ENCODE data around the gene TMEM267.
"Not testable (repeated sequence)": the region's sequence is repeated elsewhere in the genome, so short reads cannot be mapped to it uniquely, and the experiment has no call there.

The TMEM267 gene

GRCh38 chr5:43456556-43456955 lies 27.1 kb downstream of the TMEM267 start:
- DNase-seq = no peak

DNA sequence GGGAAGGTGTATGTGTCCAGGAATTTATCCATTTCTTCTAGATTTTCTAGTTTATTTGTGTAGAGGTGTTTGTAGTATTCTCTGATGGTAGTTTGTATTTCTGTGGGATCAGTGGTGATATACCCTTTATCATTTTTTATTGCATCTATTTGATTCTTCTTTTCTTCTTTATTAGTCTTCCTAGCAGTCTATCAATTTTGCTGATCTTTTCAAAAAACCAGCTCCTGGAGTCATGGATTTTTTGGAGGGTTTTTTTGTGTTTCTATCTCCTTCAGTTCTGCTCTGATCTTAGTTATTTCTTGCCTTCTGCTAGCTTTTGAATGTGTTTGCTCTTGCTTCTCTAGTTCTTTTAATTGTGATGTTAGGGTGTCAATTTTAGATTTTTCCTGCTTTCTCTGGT lies 42.1 kb downstream of the TMEM267 start:
- not testable (repeated sequence) for DNase-seq

DNA sequence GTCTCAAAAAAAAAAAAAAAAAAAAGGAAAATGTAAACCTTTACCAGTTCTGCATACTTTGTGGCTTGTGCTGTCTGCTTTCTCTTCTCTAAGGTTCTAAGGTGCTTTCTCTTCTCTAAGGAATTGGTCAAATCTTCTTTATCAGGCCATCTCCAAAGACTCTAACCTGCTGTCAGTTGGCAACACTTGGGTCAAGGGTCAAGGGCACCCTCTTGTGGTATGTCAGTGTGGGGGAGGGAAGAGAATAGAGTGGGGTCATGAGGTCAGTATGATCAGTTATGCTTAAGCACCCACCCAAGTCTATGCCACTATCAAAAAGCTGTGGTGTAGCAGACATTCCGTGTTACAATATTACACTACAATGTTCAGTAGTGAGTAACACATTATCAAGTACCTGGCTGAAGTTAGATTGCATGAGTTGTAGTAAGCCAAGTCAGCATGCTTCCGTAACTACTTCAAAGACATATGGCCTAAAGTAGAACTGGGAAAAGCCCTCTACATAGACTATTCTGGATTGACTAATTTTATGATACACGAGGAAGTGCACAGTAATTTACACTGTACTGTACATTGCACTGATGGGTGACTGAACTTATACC lies 46.5 kb downstream of the TMEM267 start:
- no peak for DNase-seq

DNA sequence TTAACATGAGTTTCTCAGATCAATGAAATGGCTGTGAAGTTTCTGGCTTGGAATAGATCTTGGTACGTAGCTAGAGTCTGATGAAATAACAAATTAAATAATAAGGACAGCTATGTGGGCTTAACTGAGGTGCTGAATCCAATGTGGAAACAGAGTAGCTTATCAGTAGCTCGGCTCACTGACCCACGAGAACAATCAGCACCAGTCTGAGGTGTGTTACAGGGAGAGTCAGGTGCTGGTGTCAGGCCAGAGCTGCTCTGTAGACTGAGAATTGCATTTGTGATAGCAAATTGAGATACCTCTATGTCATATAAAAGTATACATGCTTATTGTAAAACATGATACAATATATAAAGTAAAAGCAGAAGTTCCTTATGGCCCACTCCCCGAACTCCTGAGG lies 50.3 kb downstream of the TMEM267 start:
- DNase-seq = no peak

- no peak for DNase-seq
Measured at GRCh38 chr5:43432486-43433375, 50.9 kb downstream of the TMEM267 start.

GRCh38 chr5:43429706-43430105 lies 54.0 kb downstream of the TMEM267 start:
- no peak for DNase-seq

DNA sequence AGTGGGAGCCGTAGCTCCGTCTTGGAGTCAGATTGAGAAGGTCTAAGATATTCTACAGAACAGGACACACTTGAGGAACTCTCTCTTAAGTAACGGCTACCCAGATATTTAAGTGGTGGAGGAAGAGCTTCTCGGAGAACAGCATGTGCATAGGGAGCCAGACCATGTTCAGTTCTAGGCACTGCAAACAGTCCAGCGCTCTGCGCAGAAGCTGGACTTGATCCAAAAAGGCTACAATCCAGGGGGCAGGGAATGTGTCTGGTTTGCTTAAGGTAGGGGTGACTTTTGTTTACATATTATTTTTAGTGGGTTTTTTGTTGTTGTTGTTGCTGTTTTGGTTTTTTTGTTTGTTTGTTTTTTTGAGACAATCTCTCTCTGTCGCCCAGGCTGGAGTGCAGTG lies 54.6 kb downstream of the TMEM267 start:
- no peak for DNase-seq

DNA sequence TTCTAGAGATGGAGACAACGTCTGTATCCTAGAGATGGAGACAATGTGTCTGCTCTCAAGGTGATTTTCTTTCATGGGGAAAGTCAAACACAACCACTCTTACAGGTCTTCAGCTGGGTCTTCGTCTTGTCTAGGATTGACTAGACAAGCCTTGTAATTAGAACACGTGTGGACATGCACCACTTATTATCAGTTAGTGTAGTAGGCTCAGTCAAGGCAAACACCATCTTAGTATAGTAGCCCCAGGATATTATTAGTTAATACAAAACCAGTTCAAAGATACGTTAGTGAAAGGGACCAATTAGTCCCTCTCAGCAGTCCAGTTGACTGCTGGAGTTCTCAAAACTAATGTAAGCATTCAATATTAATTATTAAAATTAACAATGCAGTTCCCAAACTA lies 56.4 kb downstream of the TMEM267 start:
- DNase-seq = no peak

- DNase-seq = no peak
Measured at GRCh38 chr5:43425983-43426382, 57.7 kb downstream of the TMEM267 start.

DNA sequence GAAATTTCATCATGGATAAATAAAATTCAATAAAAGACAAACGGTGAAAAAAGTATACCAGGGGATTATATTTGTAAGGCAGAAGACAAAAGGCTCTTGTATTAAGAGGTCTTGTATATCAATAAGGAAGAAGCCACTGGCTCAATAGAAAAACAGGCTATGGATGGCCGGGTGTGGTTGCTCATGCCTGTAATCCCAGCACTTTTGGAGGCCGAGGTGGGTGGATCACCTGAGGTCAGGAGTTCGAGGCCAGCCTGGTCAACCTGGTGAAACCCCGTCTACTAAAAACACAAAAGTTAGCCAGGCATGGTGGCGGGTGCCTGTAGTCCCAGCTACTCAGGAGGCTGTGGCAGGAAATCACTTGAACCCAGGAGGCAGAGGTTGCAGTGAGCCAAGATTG lies 60.6 kb downstream of the TMEM267 start:
- not testable (repeated sequence) for DNase-seq

GRCh38 chr5:43422143-43422542 lies 61.5 kb downstream of the TMEM267 start:
- no peak for DNase-seq

DNA sequence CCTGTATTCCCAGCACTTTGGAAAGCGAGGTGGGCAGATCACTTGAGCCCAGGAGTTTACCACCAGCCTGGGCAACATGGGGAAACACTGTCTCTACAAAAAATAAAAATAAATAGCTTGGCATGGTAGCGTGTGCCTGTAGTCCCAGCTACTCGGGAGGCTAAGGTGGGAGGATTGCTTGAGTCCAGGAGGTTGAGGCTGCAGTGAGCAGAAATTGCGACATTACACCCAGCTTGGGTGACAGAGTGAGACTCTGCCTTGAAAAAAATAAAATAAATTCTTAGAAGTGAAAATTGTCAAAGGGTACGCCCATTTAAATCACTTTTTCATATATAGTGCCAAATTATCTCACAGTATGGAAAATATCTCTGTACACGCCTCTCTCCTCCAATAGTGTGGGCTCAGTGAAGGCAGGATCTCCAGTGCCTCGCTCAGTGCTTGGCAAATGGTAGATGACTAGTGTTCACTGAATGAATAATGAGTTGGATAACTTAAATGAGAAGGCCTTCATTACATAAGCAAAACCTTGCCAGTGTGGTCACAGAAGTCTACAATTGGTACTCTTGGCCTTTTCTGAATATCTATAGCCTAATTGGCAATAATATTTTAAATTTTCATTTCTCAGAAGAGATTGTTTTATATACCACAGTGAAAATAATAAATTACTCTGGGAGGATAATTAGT lies 62.1 kb downstream of the TMEM267 start:
- DNase-seq = no peak

DNA sequence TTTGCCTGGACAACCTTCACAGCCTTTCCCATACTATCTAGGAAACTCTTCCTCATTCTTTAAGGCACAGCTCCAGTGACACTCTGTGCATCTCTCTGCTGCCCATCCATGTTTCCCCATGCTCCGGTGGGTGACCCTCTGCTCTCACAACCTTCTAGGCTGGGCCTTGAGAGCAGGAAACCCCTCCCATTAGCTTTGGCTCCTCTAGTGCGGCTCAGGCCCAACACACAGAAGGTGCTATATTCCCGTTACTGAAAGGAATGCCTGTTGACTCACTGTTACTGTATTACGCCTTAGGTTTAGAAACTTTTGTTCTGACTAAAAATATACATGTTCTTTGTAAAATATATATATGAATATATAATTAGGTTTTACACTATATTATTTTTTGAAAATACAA lies 63.4 kb downstream of the TMEM267 start:
- DNase-seq = no peak

DNA sequence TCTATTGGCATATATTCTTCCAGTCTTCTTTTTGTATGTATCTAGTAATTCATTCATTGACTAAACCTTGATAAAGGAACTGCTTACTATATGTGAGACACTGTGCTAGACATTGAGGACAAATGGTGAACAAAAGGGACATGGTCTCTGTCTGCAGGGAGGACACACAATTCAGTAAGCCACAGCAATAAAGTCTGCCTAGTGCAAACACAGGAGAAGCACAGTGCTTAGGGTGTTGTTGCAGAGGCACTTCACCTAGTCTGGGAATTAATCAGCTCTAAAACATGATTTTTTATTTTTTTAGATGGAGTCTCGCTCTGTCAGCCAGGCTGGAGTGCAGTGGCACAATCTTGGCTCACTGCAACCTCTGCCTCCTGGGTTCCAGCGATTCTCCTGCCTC lies 65.1 kb downstream of the TMEM267 start:
- no peak for DNase-seq

GRCh38 chr5:43416803-43417394 lies 66.8 kb downstream of the TMEM267 start:
- DNase-seq = no peak

- DNase-seq = no peak
Measured at GRCh38 chr5:43415935-43416802, 67.5 kb downstream of the TMEM267 start.

DNA sequence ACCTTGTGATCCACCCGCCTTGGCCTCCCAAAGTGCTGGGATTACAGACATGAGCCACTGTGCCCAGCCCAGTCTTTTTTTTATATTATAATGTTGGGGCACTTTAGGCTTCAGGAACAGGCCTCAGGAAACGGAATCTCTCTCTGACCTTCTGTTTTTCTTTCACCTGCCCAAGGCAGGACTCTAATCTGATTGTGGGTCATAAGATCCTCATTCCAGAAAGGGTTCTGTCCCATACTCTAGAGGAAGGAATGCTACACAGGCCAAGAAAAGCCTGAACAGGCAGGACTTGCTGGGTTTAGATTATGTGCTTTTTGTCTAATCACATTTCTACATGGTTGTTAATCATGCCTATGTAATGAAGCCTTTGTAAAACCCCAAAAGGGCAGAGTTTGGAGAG lies 69.7 kb downstream of the TMEM267 start:
- DNase-seq = no peak

GRCh38 chr5:43412644-43413043 lies 71.0 kb downstream of the TMEM267 start:
- no peak for DNase-seq

DNA sequence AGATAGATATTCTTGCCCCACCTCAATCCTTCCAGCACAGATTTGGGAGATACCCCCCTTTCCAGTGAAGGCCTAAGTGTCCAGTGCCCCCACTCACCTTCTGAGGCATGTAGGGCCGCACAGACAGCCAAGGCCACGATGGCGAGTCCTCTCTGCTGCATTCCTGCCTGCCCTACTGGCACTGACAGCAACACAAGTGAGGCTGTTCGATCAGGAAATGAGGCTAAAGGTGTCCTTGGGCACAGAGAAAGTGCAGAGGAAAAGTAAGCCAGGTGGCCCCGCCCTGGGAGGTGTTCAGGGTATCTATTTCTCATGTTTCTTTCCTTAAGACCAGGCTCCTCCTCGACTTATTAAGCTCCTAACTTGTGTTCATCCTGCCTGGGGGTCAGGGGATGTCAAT lies 71.5 kb downstream of the TMEM267 start, which contains the start of gene CCL28:
Gene CCL28, minus strand, starts transcription at position 236 of the 400 bp plus-strand sequence. Its CDS starts 75 bp downstream, at position 161.
- no peak for DNase-seq

DNA sequence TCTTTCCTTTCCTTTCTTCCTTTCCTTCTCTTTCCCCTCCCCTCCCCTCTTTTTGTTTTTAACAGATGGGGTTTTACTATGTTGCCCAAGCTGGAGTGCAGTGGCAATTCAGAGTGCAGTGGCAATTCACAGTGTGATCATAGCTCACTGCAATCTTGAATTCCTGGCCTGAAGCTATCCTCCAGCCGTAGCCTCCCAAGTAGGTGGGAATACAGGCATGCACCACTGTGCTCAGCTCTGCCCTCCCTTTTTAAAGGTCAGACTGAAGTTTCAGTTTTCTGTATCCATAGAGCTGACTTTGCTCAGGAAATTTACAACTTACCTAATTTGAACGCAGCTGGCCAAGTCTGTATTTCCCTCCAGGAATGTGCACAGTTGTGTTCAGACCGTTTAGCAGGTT lies 72.2 kb downstream of the TMEM267 start:
- no peak for DNase-seq

DNA sequence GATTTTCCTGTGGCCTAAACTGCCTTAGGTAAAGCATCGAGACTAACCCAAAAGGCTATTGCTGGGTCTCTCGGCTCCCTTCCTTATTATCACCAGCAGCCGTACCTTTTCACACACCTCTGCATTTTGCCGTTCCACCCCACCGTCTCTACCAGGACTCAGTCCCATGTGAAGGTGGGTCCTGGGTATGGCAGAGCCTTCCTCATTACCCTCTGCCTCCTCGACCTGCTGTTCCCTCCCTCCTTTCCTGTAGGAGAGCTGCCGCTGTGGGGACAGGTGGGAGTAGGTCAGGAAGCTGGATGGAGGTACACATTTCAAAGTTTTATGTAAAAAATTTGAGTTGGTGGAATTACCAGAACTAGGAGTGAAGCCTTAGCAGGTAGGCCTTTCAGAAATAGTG lies 73.3 kb downstream of the TMEM267 start:
- no peak for DNase-seq

DNA sequence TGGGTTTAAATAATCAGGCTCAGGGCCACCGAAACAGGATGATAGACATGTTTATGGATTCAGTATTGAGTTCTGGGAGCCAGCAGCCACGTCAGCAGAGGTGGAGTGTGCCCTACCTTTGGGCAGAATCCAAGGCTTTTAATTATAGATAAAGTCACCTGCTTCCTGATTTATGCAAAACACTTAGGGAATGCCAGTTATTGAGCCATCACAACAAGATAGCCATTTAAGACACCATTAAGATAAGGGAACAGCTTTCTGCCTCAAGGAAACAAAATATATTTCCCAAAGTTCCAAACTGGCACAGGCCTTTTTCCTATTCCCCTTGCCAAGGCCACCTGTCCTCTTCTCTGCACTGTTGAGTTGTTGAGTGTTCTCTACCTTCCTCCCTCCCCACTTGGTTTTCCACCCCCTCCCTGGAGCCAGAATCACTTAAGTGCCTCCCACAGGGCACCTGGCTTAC lies 73.8 kb downstream of the TMEM267 start:
- DNase-seq = no peak

Data from activated CD4-positive, alpha-beta T cell treated with anti-CD3 and anti-CD28 coated beads, Interleukin-10, Interleukin-2, amounts not matched to agents 100 ng/mL and 50 ng/mL, durations not matched to agents 16 hours and 8 hours (primary cell).